IMR-90 (cell line): ENCODE results near the gene LMO2. TPM values are rescaled to one million over a fixed set of nuclear protein-coding genes. Genes with fewer than 3 reads are reported as not detected.

Source experiments
- ATAC-seq: fragments of 200-7000 bp; cut with Tn5 transposase; 2 replicates; pipeline ENCODE4 v1.9.1; 2020; ENCODE audit warnings: low read depth, mild to moderate bottlenecking, moderate library complexity
- BruUV-seq: library from RNA; stranded (reverse); fragments of 400-500 nt; replicated peaks from 2 replicates; lab custom pipeline; 2021; lab: Mats Ljungman, UMichigan
- CTCF ChIA-PET: fragments of 300-600 bp; formaldehyde crosslinking; extraction: SDS; loops from one replicate; lab custom pipeline; 2021; ENCODE audit warnings: antibody characterized with exemption; lab: Yijun Ruan, JAX
- POLR2A ChIA-PET: fragments of 300-600 bp; sonication (Branson Sonifier 250); formaldehyde crosslinking; loops from one replicate; lab custom pipeline; 2022; ENCODE audit warnings: antibody characterized with exemption; ENCODE audit not compliant: unreplicated experiment; lab: Charles Lee
- DNase-seq: peaks from one replicate; pipeline ENCODE4 v3.0.0; 2013
- H2AFZ ChIP-seq: replicated peaks from 2 replicates; pipeline ENCODE3; 2013; ENCODE audit warnings: low read length, mild to moderate bottlenecking; ENCODE audit not compliant: poor library complexity
- H2AK5ac ChIP-seq: 2 replicates; pipeline ENCODE4 v1.6.1; 2013; ENCODE audit warnings: low read depth, low read length, inconsistent platforms
- H2AK9ac ChIP-seq: replicated peaks from 2 replicates; pipeline ENCODE3; 2013; ENCODE audit warnings: mild to moderate bottlenecking, low read depth, low read length, moderate library complexity; ENCODE audit not compliant: poor library complexity
- H2BK120ac ChIP-seq: 2 replicates; pipeline ENCODE4 v1.6.1; 2013; ENCODE audit warnings: low read depth, low read length, inconsistent platforms
- H2BK15ac ChIP-seq: 3 replicates; pipeline ENCODE4 v1.6.1; 2013; ENCODE audit warnings: low read depth, low read length, inconsistent platforms
- H2BK20ac ChIP-seq: 2 replicates; pipeline ENCODE4 v1.6.1; 2013; ENCODE audit warnings: low read depth, mild to moderate bottlenecking, inconsistent platforms, low read length, moderate library complexity
- H2BK5ac ChIP-seq: 2 replicates; pipeline ENCODE4 v1.6.1; 2013; ENCODE audit warnings: mild to moderate bottlenecking, low read depth, low read length, inconsistent platforms; ENCODE audit not compliant: poor library complexity, severe bottlenecking
- H3K14ac ChIP-seq: replicated peaks from 2 replicates; pipeline ENCODE4 v1.6.1; 2013; ENCODE audit warnings: low read depth, low read length, inconsistent platforms
- H3K18ac ChIP-seq: 2 replicates; pipeline ENCODE4 v1.6.1; 2013; ENCODE audit warnings: low read depth, low read length, control low read depth
- H3K23ac ChIP-seq: 2 replicates; pipeline ENCODE4 v1.6.1; 2013; ENCODE audit warnings: low read depth, low read length, inconsistent platforms
- H3K27ac ChIP-seq: 2 replicates; pipeline ENCODE4 v1.5.1; 2013; ENCODE audit warnings: mild to moderate bottlenecking, control low read depth, low read length; ENCODE audit not compliant: insufficient read depth
- H3K27me3 ChIP-seq: 2 replicates; pipeline ENCODE4 v1.6.1; 2013; ENCODE audit warnings: low read length; ENCODE audit not compliant: control insufficient read depth, insufficient read depth
- H3K36me3 ChIP-seq: 2 replicates; pipeline ENCODE4 v1.6.1; 2013; ENCODE audit warnings: low read length, mixed read lengths; ENCODE audit not compliant: control insufficient read depth, insufficient read depth
- H3K4ac ChIP-seq: 2 replicates; pipeline ENCODE4 v1.6.1; 2013; ENCODE audit warnings: low read depth, low read length, inconsistent platforms
- H3K4me1 ChIP-seq: 2 replicates; pipeline ENCODE4 v1.6.1; 2013; ENCODE audit warnings: low read length, mixed read lengths; ENCODE audit not compliant: control insufficient read depth, insufficient read depth
- H3K4me2 ChIP-seq: 2 replicates; pipeline ENCODE4 v1.6.1; 2013; ENCODE audit warnings: low read depth, mild to moderate bottlenecking, control low read depth, low read length, moderate library complexity
- H3K4me3 ChIP-seq: 2 replicates; pipeline ENCODE4 v1.5.1; 2013; ENCODE audit warnings: low read depth, mild to moderate bottlenecking, control low read depth, low read length, moderate library complexity; ENCODE audit not compliant: insufficient read depth
- H3K56ac ChIP-seq: 2 replicates; pipeline ENCODE4 v1.6.1; 2013; ENCODE audit warnings: low read length, inconsistent platforms; ENCODE audit not compliant: insufficient read depth; ENCODE audit errors: extremely low read depth
- H3K79me1 ChIP-seq, 2 experiments: 2 replicates each; pipeline ENCODE4 v1.6.1; 2013; ENCODE audit warnings: low read length in 2 of 2, inconsistent platforms in 1 of 2, low read depth in 1 of 2
- H3K9ac ChIP-seq: 2 replicates; pipeline ENCODE4 v1.6.1; 2013; ENCODE audit warnings: low read depth, low read length, control low read depth
- H3K9me1 ChIP-seq: 2 replicates; pipeline ENCODE4 v1.6.1; 2013; ENCODE audit warnings: low read length, inconsistent platforms; ENCODE audit not compliant: insufficient read depth
- H3K9me3 ChIP-seq: 2 replicates; pipeline ENCODE4 v1.6.1; 2013; ENCODE audit warnings: low read length; ENCODE audit not compliant: control insufficient read depth, insufficient read depth
- H4K20me1 ChIP-seq: 2 replicates; pipeline ENCODE4 v1.6.1; 2013; ENCODE audit warnings: low read length, inconsistent platforms; ENCODE audit not compliant: insufficient read depth
- H4K5ac ChIP-seq: 2 replicates; pipeline ENCODE4 v1.6.1; 2013; ENCODE audit warnings: mild to moderate bottlenecking, low read depth, low read length, control low read depth
- H4K8ac ChIP-seq, 2 experiments: 2 replicates each; pipeline ENCODE4 v1.6.1; 2013; ENCODE audit warnings: low read depth in 2 of 2, low read length in 2 of 2, control low read depth in 1 of 2, inconsistent platforms in 1 of 2
- H4K91ac ChIP-seq: 2 replicates; pipeline ENCODE4 v1.6.1; 2013; ENCODE audit warnings: low read depth, low read length, inconsistent platforms; ENCODE audit not compliant: insufficient read depth
- CEBPB ChIP-seq: IDR thresholded peaks from 2 replicates; pipeline ENCODE4 v1.6.1; 2012; ENCODE audit warnings: low read depth, low read length, improper control_type of control experiment
- FOS ChIP-seq: fragments of 150-350 bp; IDR thresholded peaks from 2 replicates; pipeline ENCODE4 v1.6.1; 2016; ENCODE audit warnings: low read depth, low read length
- MAFK ChIP-seq: IDR thresholded peaks from 2 replicates; pipeline ENCODE4 v1.6.1; 2012; ENCODE audit warnings: low read depth, low read length, improper control_type of control experiment
- MAZ ChIP-seq: IDR thresholded peaks from 2 replicates; pipeline ENCODE4 v1.6.1; 2012; ENCODE audit warnings: low read depth, mild to moderate bottlenecking, low read length, improper control_type of control experiment, moderate library complexity, borderline replicate concordance
- NFE2L2 ChIP-seq: fragments of 150-350 bp; IDR thresholded peaks from 2 replicates; pipeline ENCODE4 v1.6.1; 2016; ENCODE audit warnings: low read depth, mild to moderate bottlenecking, low read length
- POLR2A ChIP-seq: IDR thresholded peaks from 2 replicates; pipeline ENCODE4 v1.6.1; 2012; ENCODE audit warnings: mild to moderate bottlenecking, low read depth, low read length
- RCOR1 ChIP-seq: IDR thresholded peaks from 2 replicates; pipeline ENCODE4 v1.6.1; 2012; ENCODE audit warnings: mild to moderate bottlenecking, low read length, improper control_type of control experiment; ENCODE audit not compliant: insufficient replicate concordance
- RFX5 ChIP-seq: IDR thresholded peaks from 2 replicates; pipeline ENCODE4 v1.8.0; 2012; ENCODE audit warnings: low read depth, mild to moderate bottlenecking, low read length, moderate library complexity
- USF2 ChIP-seq: fragments of 150-350 bp; IDR thresholded peaks from 2 replicates; pipeline ENCODE4 v1.6.1; 2017; ENCODE audit warnings: mild to moderate bottlenecking, antibody characterized with exemption, low read length, low read depth
- WGBS, 2 experiments: methylation state at CpG; one replicate each; pipeline versions ENCODE4 v1.1.5 to v1.1.7; 2013; ENCODE audit warnings: missing lambda C conversion rate in 2 of 2; ENCODE audit not compliant: insufficient read length in 1 of 2; ENCODE audit errors: extremely low coverage in 2 of 2; 5-methylcytosine and 5-hydroxymethylcytosine counted together
- dilution Hi-C: fragments of 300-500 bp; cut with HindIII; formaldehyde crosslinking; loops from one replicate; pipeline ENCODE4 v1.14.3; 2018; ENCODE audit warnings: low sequenced_read_pairs; ENCODE audit not compliant: unreplicated experiment
- in situ Hi-C: fragments of 300-500 bp; cut with MboI; formaldehyde crosslinking; loops from 3 replicates; pipeline ENCODE4 v1.14.3; 2019; ENCODE audit warnings: low sequenced_read_pairs, inconsistent platforms, mixed read lengths
- intact Hi-C: fragments of 100-400 bp; cut with micrococcal nuclease; formaldehyde crosslinking; loops from 2 replicates; pipeline ENCODE4 v1.10.0; 2022
- polyA plus RNA-seq, 3 experiments: library from polyadenylated mRNA; depleted of rRNA; stranded (reverse); fragments of >200 nt; gene quantifications; 2 replicates each; pipeline ENCODE4 v1.2.3, GENCODE V29; 2012; ENCODE audit warnings: low replicate concordance in 1 of 3
- total RNA-seq: library from RNA; depleted of rRNA; stranded (reverse); fragments of >200 nt; gene quantifications from 2 replicates; pipeline ENCODE4 v1.2.3, GENCODE V29; 2012
- TF ChIP-seq, protein P1 (sequence below): fragments of 150-350 bp; IDR thresholded peaks from 2 replicates; pipeline ENCODE4 v1.6.1; 2016; ENCODE audit warnings: low read depth, mild to moderate bottlenecking, low read length, moderate library complexity, borderline replicate concordance
- TF ChIP-seq, protein P2 (sequence below): conservative IDR thresholded peaks from 2 replicates; pipeline ENCODE4 v1.5.1; 2012; ENCODE audit warnings: mild to moderate bottlenecking, low read depth, low read length, improper control_type of control experiment

LMO2 gene
- total and polyA plus RNA-seq, 2 of the 4 experiments (the other 2 are of a cell fraction) = not detected

- Histone ChIP-seq H3K4me1 (peaks cover 3% of the 10 kb centered on the region; the same call in 1 of the 2 replicates), H3K9me1 (no peaks in the 10 kb centered on the region), H3K4me2 (no peak overlapping the region), H3K27ac (no peak overlapping the region), H3K79me1 (no peaks in the 10 kb centered on the region), H4K20me1 (no peaks in the 10 kb centered on the region), H4K8ac (no peak overlapping the region), H3K23ac (no peak overlapping the region), H2AFZ (no peak overlapping the region), H3K36me3 (no peaks in the 10 kb centered on the region), H2BK5ac (no peak overlapping the region), H2AK5ac (no peak overlapping the region), H3K14ac (no peak overlapping the region), H3K9me3 (peaks cover 3% of the 10 kb centered on the region), H4K5ac (no peak overlapping the region), H2AK9ac (no peak overlapping the region), H3K4me3 (no peak overlapping the region), H3K27me3 (peaks cover 27% of the 10 kb centered on the region), H2BK15ac (no peak overlapping the region), H4K91ac (no peak overlapping the region), H3K4ac (no peak overlapping the region), H2BK20ac (no peak overlapping the region), H3K18ac (no peak overlapping the region), H3K9ac (no peak overlapping the region), H2BK120ac (no peak overlapping the region), H3K56ac (no peak overlapping the region)
- DNase-seq (no peak), ATAC-seq (no peak)
- WGBS, 2 experiments = no CpG with 5 or more reads among the region's 4 CpGs
- dilution Hi-C loops = no loop called here
- ChIA-PET CTCF (no interaction called here), POLR2A (no interaction called here)
- in situ Hi-C loops = no loop called here
- intact Hi-C loops = no loop called here
- BruUV-seq = no TSS peak
- TF ChIP-seq NFE2L2 (no peak), RFX5 (no peak), FOS (no peak), CEBPB (no peak), RCOR1 (no peak), MAZ (no peak), USF2 (no peak), POLR2A (no peak), MAFK (no peak)
- TF ChIP-seq, protein P1, sequence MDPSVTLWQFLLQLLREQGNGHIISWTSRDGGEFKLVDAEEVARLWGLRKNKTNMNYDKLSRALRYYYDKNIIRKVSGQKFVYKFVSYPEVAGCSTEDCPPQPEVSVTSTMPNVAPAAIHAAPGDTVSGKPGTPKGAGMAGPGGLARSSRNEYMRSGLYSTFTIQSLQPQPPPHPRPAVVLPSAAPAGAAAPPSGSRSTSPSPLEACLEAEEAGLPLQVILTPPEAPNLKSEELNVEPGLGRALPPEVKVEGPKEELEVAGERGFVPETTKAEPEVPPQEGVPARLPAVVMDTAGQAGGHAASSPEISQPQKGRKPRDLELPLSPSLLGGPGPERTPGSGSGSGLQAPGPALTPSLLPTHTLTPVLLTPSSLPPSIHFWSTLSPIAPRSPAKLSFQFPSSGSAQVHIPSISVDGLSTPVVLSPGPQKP = no peak
- TF ChIP-seq, protein P2, sequence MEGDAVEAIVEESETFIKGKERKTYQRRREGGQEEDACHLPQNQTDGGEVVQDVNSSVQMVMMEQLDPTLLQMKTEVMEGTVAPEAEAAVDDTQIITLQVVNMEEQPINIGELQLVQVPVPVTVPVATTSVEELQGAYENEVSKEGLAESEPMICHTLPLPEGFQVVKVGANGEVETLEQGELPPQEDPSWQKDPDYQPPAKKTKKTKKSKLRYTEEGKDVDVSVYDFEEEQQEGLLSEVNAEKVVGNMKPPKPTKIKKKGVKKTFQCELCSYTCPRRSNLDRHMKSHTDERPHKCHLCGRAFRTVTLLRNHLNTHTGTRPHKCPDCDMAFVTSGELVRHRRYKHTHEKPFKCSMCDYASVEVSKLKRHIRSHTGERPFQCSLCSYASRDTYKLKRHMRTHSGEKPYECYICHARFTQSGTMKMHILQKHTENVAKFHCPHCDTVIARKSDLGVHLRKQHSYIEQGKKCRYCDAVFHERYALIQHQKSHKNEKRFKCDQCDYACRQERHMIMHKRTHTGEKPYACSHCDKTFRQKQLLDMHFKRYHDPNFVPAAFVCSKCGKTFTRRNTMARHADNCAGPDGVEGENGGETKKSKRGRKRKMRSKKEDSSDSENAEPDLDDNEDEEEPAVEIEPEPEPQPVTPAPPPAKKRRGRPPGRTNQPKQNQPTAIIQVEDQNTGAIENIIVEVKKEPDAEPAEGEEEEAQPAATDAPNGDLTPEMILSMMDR = no peak
Observed at GRCh38 chr11:33928564-33928963, 36.7 kb upstream of the LMO2 start.
